Suprapubic skin (tissue), 4 donors: ENCODE results near the gene ST3GAL6. TPM values are rescaled to one million over a fixed set of nuclear protein-coding genes. Genes with fewer than 3 reads are reported as not detected.

Source experiments
- DNase-seq, 2 donors: peaks; one replicate each; pipeline ENCODE4 v3.0.0-alpha.2; 2019; ENCODE audit warnings: low spot score in 2 of 2
- H3K27ac ChIP-seq: fragments of 200-600 bp; sonication (generic); one replicate; pipeline ENCODE4 v1.5.1; 2019
- H3K27me3 ChIP-seq: fragments of 200-600 bp; sonication (generic); one replicate; pipeline ENCODE4 v1.5.1; 2019
- H3K36me3 ChIP-seq: fragments of 200-600 bp; sonication (generic); one replicate; pipeline ENCODE4 v1.5.1; 2019
- H3K4me1 ChIP-seq: fragments of 200-600 bp; sonication (generic); one replicate; pipeline ENCODE4 v1.5.1; 2019
- H3K4me3 ChIP-seq: fragments of 200-600 bp; sonication (generic); one replicate; pipeline ENCODE4 v1.5.1; 2019; ENCODE audit warnings: mild to moderate bottlenecking
- H3K9me3 ChIP-seq: fragments of 200-600 bp; sonication (generic); one replicate; pipeline ENCODE4 v1.5.1; 2019
- EP300 ChIP-seq: sonication (generic); formaldehyde crosslinking; IDR thresholded peaks from one replicate; pipeline ENCODE4 v1.6.1; 2017; ENCODE audit warnings: antibody characterized with exemption
- POLR2A ChIP-seq, 2 donors: fragments of 450-650 bp; IDR thresholded peaks; one replicate each; pipeline ENCODE4 v1.6.1; 2017; ENCODE audit warnings: antibody characterized with exemption in 2 of 2, mild to moderate bottlenecking in 2 of 2, moderate library complexity in 2 of 2
- POLR2AphosphoS5 ChIP-seq, 3 donors: sonication (generic); formaldehyde crosslinking; IDR thresholded peaks; one replicate each; pipeline ENCODE4 v1.6.1; 2017; ENCODE audit warnings: antibody characterized with exemption in 3 of 3
- WGBS: methylation state at CpG from one replicate; pipeline ENCODE4 v1.1.5; 2018; 5-methylcytosine and 5-hydroxymethylcytosine counted together
- total RNA-seq, 4 donors: library from RNA; depleted of rRNA; stranded (reverse); fragments of >200 nt; gene quantifications; one replicate each; pipeline ENCODE4 v1.1.0, GENCODE V29; 2016
- TF ChIP-seq, protein P1 (sequence below), 2 donors: fragments of 200-600 bp in 1 of 2; fragments of 450-650 bp in 1 of 2; sonication (generic) in 1 of 2; IDR thresholded peaks; one replicate each; pipeline ENCODE4 v1.5.1; 2016 to 2019; ENCODE audit warnings: antibody characterized with exemption in 2 of 2, mild to moderate bottlenecking in 1 of 2, moderate library complexity in 1 of 2

ST3GAL6 gene
- total RNA-seq, 4 donors from 2014 or later: 13.1 to 48.0 (median 20.6) TPM

DNA sequence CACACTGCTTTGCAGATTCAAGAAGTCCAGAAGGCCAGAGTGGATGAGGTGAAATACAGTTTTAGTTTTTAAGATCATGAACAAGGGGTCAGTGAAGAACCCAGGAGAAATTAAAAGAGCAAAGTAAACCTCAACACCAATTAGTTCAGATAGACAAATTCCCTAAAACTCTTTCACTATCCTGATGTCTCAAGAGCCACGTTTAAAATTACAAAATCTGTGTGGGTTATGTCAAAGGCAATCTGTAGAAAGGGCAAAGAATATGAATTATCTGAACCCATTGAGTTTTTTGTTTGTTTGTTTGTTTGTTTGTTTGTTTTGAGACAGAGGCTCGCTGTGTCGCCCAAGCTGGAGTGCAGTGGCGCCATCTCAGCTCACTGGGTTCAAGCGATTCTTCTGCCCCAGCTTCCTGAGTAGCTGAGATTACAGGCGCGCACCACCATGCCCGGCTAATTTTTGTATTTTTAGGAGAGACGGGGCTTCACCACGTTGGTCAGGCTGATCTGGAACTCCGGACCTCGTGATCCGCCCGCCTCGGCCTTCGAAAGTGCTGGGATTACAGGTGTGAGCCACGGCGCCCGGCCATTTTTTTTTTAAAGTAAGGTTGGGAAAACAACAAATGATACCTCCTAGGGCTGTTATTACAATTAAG is 32.1 kb upstream of the ST3GAL6 start:
- Histone ChIP-seq H3K4me1 (peaks cover 11% of the 10 kb centered on the region), H3K36me3 (no peaks in the 10 kb centered on the region)

DNA sequence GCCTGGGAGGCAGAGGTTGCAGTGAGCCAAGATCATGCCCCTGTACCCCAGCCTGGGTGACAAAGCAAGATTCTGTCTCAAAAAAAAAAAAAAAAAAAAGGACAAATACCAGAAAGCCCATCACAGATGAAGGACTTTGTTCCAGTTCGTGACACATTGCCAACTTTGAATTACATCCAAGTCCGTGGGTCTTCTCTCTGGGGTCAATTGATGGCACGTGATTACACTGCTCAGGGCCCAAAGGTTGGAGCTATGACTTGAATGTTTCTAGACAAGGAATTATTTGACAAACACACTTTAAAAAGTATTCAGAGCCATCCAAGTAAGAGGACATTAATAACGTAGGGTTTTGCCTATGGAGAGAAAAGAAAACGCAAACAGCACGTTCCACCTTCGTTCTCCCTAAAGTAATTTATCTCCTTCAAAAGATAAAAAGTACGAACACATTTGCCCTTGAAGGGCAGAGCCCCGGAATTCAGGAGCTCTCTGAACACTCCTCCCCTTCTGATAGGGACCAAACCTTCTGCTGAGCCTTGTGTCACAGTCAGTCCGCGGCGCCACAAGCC is 31.3 kb upstream of the ST3GAL6 start:
- Histone ChIP-seq H3K27ac (peak overlapping the region; percentile 90), H3K4me1 (peaks cover 11% of the 10 kb centered on the region), H3K9me3 (no peaks in the 10 kb centered on the region), H3K4me3 (peak overlapping the region; percentile 92), H3K36me3 (no peaks in the 10 kb centered on the region), H3K27me3 (no peaks in the 10 kb centered on the region)
- DNase-seq: no peak
- TF ChIP-seq POLR2AphosphoS5 (IDR thresholded peaks at IDR 0.05): no peak
- TF ChIP-seq, protein P1, sequence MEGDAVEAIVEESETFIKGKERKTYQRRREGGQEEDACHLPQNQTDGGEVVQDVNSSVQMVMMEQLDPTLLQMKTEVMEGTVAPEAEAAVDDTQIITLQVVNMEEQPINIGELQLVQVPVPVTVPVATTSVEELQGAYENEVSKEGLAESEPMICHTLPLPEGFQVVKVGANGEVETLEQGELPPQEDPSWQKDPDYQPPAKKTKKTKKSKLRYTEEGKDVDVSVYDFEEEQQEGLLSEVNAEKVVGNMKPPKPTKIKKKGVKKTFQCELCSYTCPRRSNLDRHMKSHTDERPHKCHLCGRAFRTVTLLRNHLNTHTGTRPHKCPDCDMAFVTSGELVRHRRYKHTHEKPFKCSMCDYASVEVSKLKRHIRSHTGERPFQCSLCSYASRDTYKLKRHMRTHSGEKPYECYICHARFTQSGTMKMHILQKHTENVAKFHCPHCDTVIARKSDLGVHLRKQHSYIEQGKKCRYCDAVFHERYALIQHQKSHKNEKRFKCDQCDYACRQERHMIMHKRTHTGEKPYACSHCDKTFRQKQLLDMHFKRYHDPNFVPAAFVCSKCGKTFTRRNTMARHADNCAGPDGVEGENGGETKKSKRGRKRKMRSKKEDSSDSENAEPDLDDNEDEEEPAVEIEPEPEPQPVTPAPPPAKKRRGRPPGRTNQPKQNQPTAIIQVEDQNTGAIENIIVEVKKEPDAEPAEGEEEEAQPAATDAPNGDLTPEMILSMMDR (IDR thresholded peaks at IDR 0.05): no peak
- WGBS: 4% methylated on average over 12 of the region's 12 CpGs

More for the DNA sequence above, 32.1 kb upstream of the ST3GAL6 start:
- Histone ChIP-seq H3K27me3 (no peaks in the 10 kb centered on the region), H3K9me3 (no peaks in the 10 kb centered on the region), H3K27ac (no peak overlapping the region), H3K4me3 (no peak overlapping the region)
- TF ChIP-seq POLR2A (IDR thresholded peaks at IDR 0.05) (no peak), POLR2AphosphoS5 (IDR thresholded peaks at IDR 0.05) (no peak), EP300 (no peak)
- TF ChIP-seq, protein P1 (IDR thresholded peaks at IDR 0.05): no peak
- DNase-seq: no peak
- WGBS: 93% methylated on average over 19 of the region's 19 CpGs

DNA sequence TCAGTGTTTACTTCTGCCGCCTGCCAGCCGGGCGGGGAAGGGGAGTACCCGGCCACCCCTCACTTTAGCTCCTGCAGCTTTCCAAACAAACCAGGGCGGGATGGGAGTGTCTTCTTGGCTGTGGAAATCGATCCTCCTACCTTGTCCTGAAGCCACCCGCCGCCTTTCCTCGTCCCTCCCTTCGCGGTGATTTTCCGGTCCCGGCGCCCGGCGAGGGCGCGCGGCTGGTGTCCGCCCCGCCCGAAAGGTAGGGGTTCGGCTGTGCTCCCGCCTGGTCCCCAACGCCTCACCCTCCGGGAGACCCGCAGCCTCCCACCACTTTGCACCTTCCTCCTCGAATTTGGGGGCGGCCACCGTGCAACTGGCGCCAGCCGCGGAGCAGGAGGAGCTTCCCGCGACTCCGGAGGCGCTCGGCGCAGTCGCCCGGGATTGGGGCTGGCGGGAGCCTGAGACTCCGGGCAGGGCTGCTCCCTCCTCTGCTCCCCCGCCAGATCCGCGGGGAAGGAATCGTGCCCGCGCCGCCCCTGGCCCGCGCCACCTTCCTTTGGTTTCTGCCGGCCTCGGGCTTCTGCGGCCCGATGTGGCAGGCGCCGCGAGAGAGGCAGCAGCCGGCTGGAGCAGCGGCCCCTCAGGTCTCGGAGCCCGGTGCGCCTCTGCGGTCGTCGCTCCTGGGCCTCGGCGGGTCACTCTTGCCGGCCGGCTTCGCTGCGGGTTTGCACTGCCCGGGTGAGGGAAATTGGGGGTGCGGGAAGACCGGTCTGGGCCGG is 30.7 kb upstream of the ST3GAL6 start:
- H3K27ac ChIP-seq: peak overlapping the region; percentile 90
- TF ChIP-seq POLR2AphosphoS5 (IDR thresholded peaks at IDR 0.05) (no peak), POLR2A (IDR thresholded peaks at IDR 0.05) (no peak), EP300 (no peak)
- TF ChIP-seq, protein P1 (IDR thresholded peaks at IDR 0.05): no peak
- no peaks in the 10 kb centered on the region for H3K36me3 ChIP-seq
- H3K4me1 ChIP-seq: peaks cover 11% of the 10 kb centered on the region
- 0% methylated on average over 28 of the region's 77 CpGs for WGBS
- H3K4me3 ChIP-seq: peak overlapping the region; percentile 92
- no peaks in the 10 kb centered on the region for H3K9me3 ChIP-seq
- H3K27me3 ChIP-seq: no peaks in the 10 kb centered on the region
- peak; percentile 73 to 84 for DNase-seq

DNA sequence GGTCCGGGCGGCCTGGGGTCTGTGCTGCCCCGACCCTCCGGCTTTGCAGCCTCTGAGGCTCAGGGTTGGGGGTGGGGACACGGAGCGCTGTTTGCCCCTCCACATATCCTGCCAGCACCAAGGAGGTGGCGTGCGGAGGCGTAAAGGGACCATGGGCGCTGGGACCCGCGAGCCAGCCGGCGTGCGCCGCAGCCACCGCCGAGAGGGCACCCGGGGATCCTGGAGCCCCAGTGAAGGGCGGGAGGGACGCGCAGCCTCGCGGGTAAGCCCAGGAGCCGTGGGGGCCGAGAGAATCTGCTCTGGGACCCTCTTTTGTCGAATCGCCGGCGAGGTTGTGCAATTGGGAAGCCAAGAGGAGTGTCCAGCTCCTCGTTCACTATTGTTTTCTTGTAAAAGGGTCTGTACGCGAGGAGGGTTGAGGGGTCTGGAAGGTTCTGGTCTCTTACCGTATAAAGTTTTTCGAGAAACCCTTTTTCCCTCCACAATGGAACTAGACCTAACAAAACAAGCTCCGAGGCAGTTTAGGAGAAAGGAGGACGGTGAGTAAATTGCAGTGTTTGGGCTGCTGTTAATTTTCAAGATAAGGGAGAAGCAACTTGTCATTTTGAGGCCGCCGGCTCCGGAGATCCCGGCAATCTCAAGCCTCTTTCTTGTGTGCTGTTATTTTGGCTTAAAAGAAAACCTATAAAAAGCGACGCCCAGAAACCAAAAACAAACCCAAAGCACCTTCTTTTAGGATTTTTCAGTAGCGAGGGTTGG is 29.9 kb upstream of the ST3GAL6 start:
- H3K9me3 ChIP-seq: no peaks in the 10 kb centered on the region
- H3K27me3 ChIP-seq: no peaks in the 10 kb centered on the region
- peak overlapping the region; percentile 92 for H3K4me3 ChIP-seq
- TF ChIP-seq POLR2AphosphoS5 (IDR thresholded peaks at IDR 0.05) (no peak), POLR2A (IDR thresholded peaks at IDR 0.05) (no peak)
- H3K36me3 ChIP-seq: no peaks in the 10 kb centered on the region
- H3K27ac ChIP-seq: peak overlapping the region; percentile 90
- peaks cover 11% of the 10 kb centered on the region for H3K4me1 ChIP-seq
- DNase-seq: peak in 1 of 2 donors; percentile 61
- under 1% methylated on average over 14 of the region's 44 CpGs for WGBS

DNA sequence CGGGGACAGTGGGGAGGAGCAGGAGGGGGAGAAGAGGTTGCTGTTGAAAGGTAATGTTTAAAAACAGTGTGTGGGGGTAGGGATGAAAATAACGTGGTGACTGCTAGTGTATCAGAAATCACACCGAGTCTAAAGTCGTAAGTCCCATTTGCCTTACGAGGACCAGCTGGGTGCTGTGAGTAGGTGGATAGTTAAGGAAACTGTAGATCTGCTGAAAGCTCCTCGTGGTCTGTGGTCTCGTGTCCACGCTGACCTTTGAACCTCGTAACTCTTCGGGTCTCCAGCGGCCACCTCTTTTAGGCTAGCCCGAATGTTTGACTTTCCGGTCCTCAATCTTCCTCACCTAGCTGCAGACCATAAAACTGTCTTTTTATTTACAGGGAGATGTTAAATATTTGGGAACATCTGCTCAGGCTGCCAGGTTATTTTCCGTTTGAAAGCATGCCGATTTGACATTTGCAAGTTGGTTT is 29.3 kb upstream of the ST3GAL6 start:
- H3K4me3 ChIP-seq: peak overlapping the region; percentile 92
- TF ChIP-seq, protein P1 (IDR thresholded peaks at IDR 0.05): no peak
- TF ChIP-seq POLR2A (IDR thresholded peaks at IDR 0.05) (no peak), EP300 (no peak), POLR2AphosphoS5 (IDR thresholded peaks at IDR 0.05) (no peak)
- no peaks in the 10 kb centered on the region for H3K27me3 ChIP-seq
- DNase-seq: no peak
- peaks cover 11% of the 10 kb centered on the region for H3K4me1 ChIP-seq
- no peaks in the 10 kb centered on the region for H3K9me3 ChIP-seq
- H3K36me3 ChIP-seq: no peaks in the 10 kb centered on the region
- WGBS: 7% methylated on average over 15 of the region's 15 CpGs
- H3K27ac ChIP-seq: peak overlapping the region; percentile 90
